ENCODE results near the gene PLCXD1.

Gene PLCXD1

GRCh38 chrX:336227-336626 is 55.0 kb downstream of the PLCXD1 start:
- Histone ChIP-seq H3K9ac (ENCODE audit: low read length) (no peak overlapping the region), H3K79me2 (ENCODE audit: insufficient read depth, low read length) (no peaks in the 10 kb centered on the region), H4K20me1 (ENCODE audit: insufficient read depth, low read length) (no peaks in the 10 kb centered on the region), H3F3A (ENCODE audit: insufficient read depth, low read length) (no peaks in the 10 kb centered on the region), H3K27ac (ENCODE audit: low read depth, low read length, poor library complexity, severe bottlenecking) (no peak overlapping the region), H3K27me3 (ENCODE audit: insufficient read depth, low read length) (no peaks in the 10 kb centered on the region), H3K9me2 (ENCODE audit: low read depth, low read length) (no peaks in the 10 kb centered on the region), H3K36me3 (ENCODE audit: insufficient read depth, low read length) (peaks cover 74% of the 10 kb centered on the region), H3K9me3 (ENCODE audit: low read length) (no peaks in the 10 kb centered on the region), H3K4me1 (ENCODE audit: insufficient read depth, low read length, severe bottlenecking) (peaks cover 4% of the 10 kb centered on the region), H2AFZ (ENCODE audit: low read length) (no peak overlapping the region), H3K4me3 (ENCODE audit: low read depth, low read length, poor library complexity, severe bottlenecking) (no peak overlapping the region), H3K4me2 (ENCODE audit: low read length) (no peak overlapping the region)
- TF ChIP-seq EZH2 (IDR thresholded peaks at IDR 0.05; ENCODE audit: borderline replicate concordance, low read length) (no peak), CTCF (IDR thresholded peaks at IDR 0.05; ENCODE audit: low read length) (no peak)

- H3K27ac ChIP-seq (ENCODE audit: low read depth, low read length, poor library complexity, severe bottlenecking) = no peak overlapping the region
- H3K36me3 ChIP-seq (ENCODE audit: insufficient read depth, low read length) = peaks cover 84% of the 10 kb centered on the region
- no peaks in the 10 kb centered on the region for H4K20me1 ChIP-seq (ENCODE audit: insufficient read depth, low read length)
- H3K4me2 ChIP-seq (ENCODE audit: low read length) = no peak overlapping the region
- no peaks in the 10 kb centered on the region for H3K9me2 ChIP-seq (ENCODE audit: low read depth, low read length)
- H2AFZ ChIP-seq (ENCODE audit: low read length) = no peak overlapping the region
- no peaks in the 10 kb centered on the region for H3K4me1 ChIP-seq (ENCODE audit: insufficient read depth, low read length, severe bottlenecking)
- H3K4me3 ChIP-seq (ENCODE audit: low read depth, low read length, poor library complexity, severe bottlenecking) = no peak overlapping the region
- no peaks in the 10 kb centered on the region for H3K27me3 ChIP-seq (ENCODE audit: insufficient read depth, low read length)
- no peaks in the 10 kb centered on the region for H3K9me3 ChIP-seq (ENCODE audit: low read length)
- no peak overlapping the region for H3K9ac ChIP-seq (ENCODE audit: low read length)
- no peaks in the 10 kb centered on the region for H3F3A ChIP-seq (ENCODE audit: insufficient read depth, low read length)
- no peak for TF ChIP-seq EZH2 (IDR thresholded peaks at IDR 0.05; ENCODE audit: borderline replicate concordance, low read length)
- no peak for TF ChIP-seq CTCF (IDR thresholded peaks at IDR 0.05; ENCODE audit: low read length)
- H3K79me2 ChIP-seq (ENCODE audit: insufficient read depth, low read length) = no peaks in the 10 kb centered on the region
Observed at GRCh38 chrX:337331-337831, 56.2 kb downstream of the PLCXD1 start.

GRCh38 chrX:338281-338835 is 57.2 kb downstream of the PLCXD1 start:
- Histone ChIP-seq H2AFZ (ENCODE audit: low read length) (no peak overlapping the region), H3K36me3 (ENCODE audit: insufficient read depth, low read length) (peaks cover 74% of the 10 kb centered on the region), H3K9me2 (ENCODE audit: low read depth, low read length) (no peaks in the 10 kb centered on the region), H3K27me3 (ENCODE audit: insufficient read depth, low read length) (no peaks in the 10 kb centered on the region), H3K9me3 (ENCODE audit: low read length) (no peaks in the 10 kb centered on the region), H4K20me1 (ENCODE audit: insufficient read depth, low read length) (no peaks in the 10 kb centered on the region), H3K9ac (ENCODE audit: low read length) (no peak overlapping the region), H3F3A (ENCODE audit: insufficient read depth, low read length) (no peaks in the 10 kb centered on the region), H3K27ac (ENCODE audit: low read depth, low read length, poor library complexity, severe bottlenecking) (no peak overlapping the region), H3K4me1 (ENCODE audit: insufficient read depth, low read length, severe bottlenecking) (no peaks in the 10 kb centered on the region), H3K4me2 (ENCODE audit: low read length) (no peak overlapping the region), H3K79me2 (ENCODE audit: insufficient read depth, low read length) (no peaks in the 10 kb centered on the region), H3K4me3 (ENCODE audit: low read depth, low read length, poor library complexity, severe bottlenecking) (no peak overlapping the region)
- TF ChIP-seq CTCF (IDR thresholded peaks at IDR 0.05; ENCODE audit: low read length) (no peak), EZH2 (IDR thresholded peaks at IDR 0.05; ENCODE audit: borderline replicate concordance, low read length) (no peak)
